Mucosa of descending colon (tissue), 3 donors: Measurements from ENCODE around the gene SLC36A3. TPM values are rescaled to one million over a fixed set of nuclear protein-coding genes. Genes with fewer than 3 reads are reported as not detected.

Source experiments
- ATAC-seq: fragments of 200-7000 bp; cut with Tn5 transposase; one replicate; pipeline ENCODE4 v1.9.1; 2020; ENCODE audit warnings: mild to moderate bottlenecking, moderate library complexity
- DNase-seq, 3 donors: peaks; one replicate each; pipeline ENCODE4 v3.0.0-alpha.2; 2020
- H3K36me3 ChIP-seq: fragments of 200-600 bp; one replicate; pipeline ENCODE4 v1.8.0; 2021; ENCODE audit warnings: low read depth, mild to moderate bottlenecking
- H3K4me1 ChIP-seq: fragments of 200-600 bp; one replicate; pipeline ENCODE4 v1.8.0; 2021; ENCODE audit warnings: low read depth, mild to moderate bottlenecking
- H3K4me3 ChIP-seq: fragments of 200-600 bp; one replicate; pipeline ENCODE4 v1.8.0; 2021; ENCODE audit warnings: mild to moderate bottlenecking
- H3K9me3 ChIP-seq: fragments of 200-600 bp; one replicate; pipeline ENCODE4 v1.8.0; 2021; ENCODE audit warnings: mild to moderate bottlenecking
- intact Hi-C, 2 donors: fragments of 100-400 bp; cut with DNase I in 1 of 2; cut with micrococcal nuclease in 1 of 2; formaldehyde crosslinking; loops; one replicate each; pipeline versions ENCODE4 v1.11.0 to v1.11.1; 2022; cut with DNase I, micrococcal nuclease
- total RNA-seq, 3 donors: library from RNA; stranded (reverse); fragmentation: NEBNext Ultra II Directional in 2 of 3; extraction: Animal tissue kit (Norgen Biotek cat#: 25700) in 2 of 3; gene quantifications; one replicate each; pipeline versions ENCODE4 v1.2.1 to v1.2.4, GENCODE V29; 2021 to 2023
- TF ChIP-seq, protein P1 (sequence below): fragments of 200-600 bp; IDR thresholded peaks from one replicate; pipeline ENCODE4 v1.8.0; 2022; ENCODE audit warnings: antibody characterized with exemption, mild to moderate bottlenecking
- donor health status: DM: no; HTN: no; CAD: no; lungs with moderate emphysema.
- donor health status: DM: no; HTN: no; CAD: no.
- donor health status: DM: no; HTN: yes; CAD: no.

Gene SLC36A3
- total RNA-seq, 3 donors from 2014 or later = not detected

DNA sequence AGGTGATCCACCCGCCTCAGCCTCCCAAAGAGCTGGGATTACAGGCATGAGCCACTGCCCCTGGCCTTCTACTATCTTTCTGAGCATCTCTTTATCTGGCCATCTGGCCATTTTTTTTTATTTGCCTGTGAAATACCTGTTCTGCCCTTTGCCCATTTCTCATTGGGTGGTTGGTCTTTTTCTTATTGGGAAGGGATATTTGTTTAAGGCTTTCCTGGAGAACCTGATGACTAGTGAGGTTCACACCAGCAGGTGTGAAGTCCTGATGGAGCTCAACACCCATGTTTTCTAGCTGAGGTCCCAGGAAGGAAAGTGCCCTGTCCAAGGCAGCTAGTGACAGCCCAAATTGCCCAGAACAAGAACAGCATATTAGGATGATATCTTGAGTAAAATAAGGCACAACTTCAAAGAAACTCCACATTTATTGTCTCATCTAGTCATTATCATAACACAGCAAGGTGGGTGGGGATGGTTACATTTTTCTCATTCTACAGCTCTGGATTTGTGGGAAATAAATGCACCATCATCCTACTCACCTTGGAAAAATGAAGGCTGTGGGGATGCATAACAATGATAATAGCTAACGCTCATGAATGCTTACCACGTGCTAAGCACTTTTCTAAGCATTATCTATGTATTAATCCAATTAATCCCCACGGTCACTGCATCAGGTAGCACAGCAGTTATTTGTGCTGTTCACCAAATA lies 20.3 kb downstream of the SLC36A3 start:
- no peaks in the 10 kb centered on the region for H3K9me3 ChIP-seq
- H3K4me3 ChIP-seq = no peak overlapping the region
- intact Hi-C loops = no loop called here
- TF ChIP-seq, protein P1, sequence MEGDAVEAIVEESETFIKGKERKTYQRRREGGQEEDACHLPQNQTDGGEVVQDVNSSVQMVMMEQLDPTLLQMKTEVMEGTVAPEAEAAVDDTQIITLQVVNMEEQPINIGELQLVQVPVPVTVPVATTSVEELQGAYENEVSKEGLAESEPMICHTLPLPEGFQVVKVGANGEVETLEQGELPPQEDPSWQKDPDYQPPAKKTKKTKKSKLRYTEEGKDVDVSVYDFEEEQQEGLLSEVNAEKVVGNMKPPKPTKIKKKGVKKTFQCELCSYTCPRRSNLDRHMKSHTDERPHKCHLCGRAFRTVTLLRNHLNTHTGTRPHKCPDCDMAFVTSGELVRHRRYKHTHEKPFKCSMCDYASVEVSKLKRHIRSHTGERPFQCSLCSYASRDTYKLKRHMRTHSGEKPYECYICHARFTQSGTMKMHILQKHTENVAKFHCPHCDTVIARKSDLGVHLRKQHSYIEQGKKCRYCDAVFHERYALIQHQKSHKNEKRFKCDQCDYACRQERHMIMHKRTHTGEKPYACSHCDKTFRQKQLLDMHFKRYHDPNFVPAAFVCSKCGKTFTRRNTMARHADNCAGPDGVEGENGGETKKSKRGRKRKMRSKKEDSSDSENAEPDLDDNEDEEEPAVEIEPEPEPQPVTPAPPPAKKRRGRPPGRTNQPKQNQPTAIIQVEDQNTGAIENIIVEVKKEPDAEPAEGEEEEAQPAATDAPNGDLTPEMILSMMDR = no peak
- ATAC-seq = no peak
- no peaks in the 10 kb centered on the region for H3K36me3 ChIP-seq
- H3K4me1 ChIP-seq = no peaks in the 10 kb centered on the region
- no peak for DNase-seq

DNA sequence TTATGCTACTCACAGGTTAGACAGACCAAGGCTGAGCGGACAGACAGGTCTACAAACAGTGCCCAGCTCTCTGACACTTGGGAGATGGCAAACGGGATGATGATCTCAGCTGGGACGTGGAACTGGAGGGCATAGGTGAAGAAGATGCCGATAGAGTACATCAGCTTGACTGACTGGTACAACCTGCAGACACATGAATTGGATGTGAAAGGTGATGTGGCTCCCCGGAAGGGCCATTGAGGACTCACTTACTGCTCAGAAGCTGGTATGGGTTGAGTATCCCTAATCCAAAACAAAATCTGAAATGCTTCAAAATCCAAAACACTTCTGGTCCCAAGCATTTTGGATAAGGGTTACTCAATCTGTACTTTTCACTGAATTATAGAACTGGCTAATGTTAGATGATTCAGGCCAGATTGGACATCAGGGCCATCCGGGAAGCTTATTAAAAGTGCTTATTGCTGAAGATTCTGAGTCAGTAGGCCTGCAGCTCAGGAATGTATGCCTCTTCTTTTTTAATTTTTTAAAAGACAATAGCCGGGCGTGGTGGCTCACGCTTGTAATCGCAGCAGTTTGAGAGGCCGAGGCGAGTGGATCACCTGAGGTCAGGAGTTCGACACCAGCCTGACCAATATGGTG lies 22.4 kb downstream of the SLC36A3 start:
- ATAC-seq (no peak), DNase-seq (no peak)
- intact Hi-C loops = no loop called here
- no peaks in the 10 kb centered on the region for H3K9me3 ChIP-seq
- no peaks in the 10 kb centered on the region for H3K36me3 ChIP-seq
- H3K4me1 ChIP-seq = no peaks in the 10 kb centered on the region
- TF ChIP-seq, protein P1 = no peak
- no peak overlapping the region for H3K4me3 ChIP-seq

DNA sequence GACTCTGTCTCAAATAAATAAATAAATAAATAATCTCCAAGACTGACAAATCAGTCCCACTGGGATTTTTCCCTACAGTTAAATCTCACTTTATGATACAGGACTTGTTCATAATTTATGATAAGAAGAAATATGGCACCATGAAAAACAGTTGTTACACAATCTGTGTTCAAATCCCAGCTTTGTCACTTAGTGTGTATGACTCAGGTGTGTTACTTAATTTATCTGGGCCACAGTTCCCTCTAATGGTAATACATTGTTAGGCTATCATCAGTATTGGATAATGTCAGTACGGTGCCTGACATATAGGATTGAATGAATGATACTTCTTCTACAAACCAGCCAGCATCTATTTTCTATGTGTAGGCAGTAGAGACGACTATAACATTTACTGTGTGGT lies 23.1 kb downstream of the SLC36A3 start:
- intact Hi-C loops = no loop called here
- Histone ChIP-seq H3K4me3 (no peak overlapping the region), H3K9me3 (no peaks in the 10 kb centered on the region), H3K4me1 (no peaks in the 10 kb centered on the region), H3K36me3 (no peaks in the 10 kb centered on the region)
- ATAC-seq (no peak), DNase-seq (no peak)
- TF ChIP-seq, protein P1 = no peak

GRCh38 chr5:151278845-151279244 lies 24.7 kb downstream of the SLC36A3 start:
- ATAC-seq = no peak
- Histone ChIP-seq H3K4me1 (no peaks in the 10 kb centered on the region), H3K4me3 (no peak overlapping the region), H3K36me3 (no peaks in the 10 kb centered on the region), H3K9me3 (no peaks in the 10 kb centered on the region)
- intact Hi-C loops = no loop called here
- TF ChIP-seq, protein P1 = no peak
- DNase-seq = no peak

DNA sequence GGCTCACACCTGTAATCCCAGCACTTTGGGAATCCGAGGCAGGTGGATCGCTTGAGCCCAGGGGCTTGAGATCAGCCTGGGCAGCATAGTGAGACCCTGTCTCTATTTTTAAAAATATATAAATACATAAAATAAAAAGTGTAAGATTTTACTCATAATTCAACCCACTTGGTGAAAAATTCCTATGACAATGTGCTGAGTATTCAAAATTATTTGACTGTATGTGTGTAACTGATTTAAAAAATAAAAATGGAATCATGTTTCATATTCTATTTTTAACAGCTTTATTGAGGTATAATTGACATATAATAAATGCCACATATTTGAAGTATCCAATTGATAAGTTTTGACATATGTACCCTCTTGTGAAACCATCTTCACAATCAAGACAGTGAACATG lies 27.8 kb downstream of the SLC36A3 start:
- intact Hi-C loops = no loop called here
- TF ChIP-seq, protein P1 = no peak
- Histone ChIP-seq H3K9me3 (no peaks in the 10 kb centered on the region), H3K4me1 (no peaks in the 10 kb centered on the region), H3K36me3 (no peaks in the 10 kb centered on the region), H3K4me3 (no peak overlapping the region)
- no peak for ATAC-seq
- no peak for DNase-seq
